ENCODE measurements around the gene EZH2.

Gene EZH2

DNA sequence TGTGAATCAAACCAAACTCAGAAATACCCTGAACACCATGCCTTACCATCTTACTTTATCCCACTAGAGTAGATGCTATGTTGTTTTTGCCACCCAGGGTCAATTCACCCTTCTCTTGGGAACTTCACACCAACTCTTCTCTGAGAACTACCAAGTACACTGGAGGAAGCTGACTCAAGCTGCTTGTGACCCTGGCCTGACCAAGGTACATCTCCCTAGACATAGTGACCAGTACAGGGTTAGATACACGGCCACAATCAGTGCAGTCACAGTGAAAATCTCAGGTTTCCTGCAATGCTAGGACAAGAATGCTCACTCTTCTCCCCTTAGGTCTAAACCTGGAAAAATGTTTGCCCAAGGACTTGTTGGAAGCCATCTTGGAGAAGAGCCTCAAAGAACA, 31.8 kb downstream of the EZH2 start:
- DNase-seq, result no peak

DNA sequence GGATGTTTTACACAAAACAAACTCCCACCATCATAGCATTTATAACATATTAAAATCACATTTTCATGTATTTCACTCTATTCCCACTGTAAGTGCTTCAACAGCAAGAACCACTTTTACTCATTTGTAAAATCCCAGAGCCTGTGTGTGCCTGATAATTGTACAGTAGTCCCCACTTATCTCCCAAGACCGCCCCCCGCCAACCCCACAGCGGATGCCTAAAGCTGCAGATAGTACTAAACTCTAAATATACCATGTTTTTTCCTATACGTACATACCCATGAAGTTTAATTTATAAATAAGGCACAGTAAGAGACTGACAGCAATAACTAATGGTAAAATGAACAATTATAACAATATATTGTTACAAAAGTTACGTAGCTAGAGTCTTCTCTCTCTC, 33.5 kb downstream of the EZH2 start:
- DNase-seq, result no peak

DNA sequence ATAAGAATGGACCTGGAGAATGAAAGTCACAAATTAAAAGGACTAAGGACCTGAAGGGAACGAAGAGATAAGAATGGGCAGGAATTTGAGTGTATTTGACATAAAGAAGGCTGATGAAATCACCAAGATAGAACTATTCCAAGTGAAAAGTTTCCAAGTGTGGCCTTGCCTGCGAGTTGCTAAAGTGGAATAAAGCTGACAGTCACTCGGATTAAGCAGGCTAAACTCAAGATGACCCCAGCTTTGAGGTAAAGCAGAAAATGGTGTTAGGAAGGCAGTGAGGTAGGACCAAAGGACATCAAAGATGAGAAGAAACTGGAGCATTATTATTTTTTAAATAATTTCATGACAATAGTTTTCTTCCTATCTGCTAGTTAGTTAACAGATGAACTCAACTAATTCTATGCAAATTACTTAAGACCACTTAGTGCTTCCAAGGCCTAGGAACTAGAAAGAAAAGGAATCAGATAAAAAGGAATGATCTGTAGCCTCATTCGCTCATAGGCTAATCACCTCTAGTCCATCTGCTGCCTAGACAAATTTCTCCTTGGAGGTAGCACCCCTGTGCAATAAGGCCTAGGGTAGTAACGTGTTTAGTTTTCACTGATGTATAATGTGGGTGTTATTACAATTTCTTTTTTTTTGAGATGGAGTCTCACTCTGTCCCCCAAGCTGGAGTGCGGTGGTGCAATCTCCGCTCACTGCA, 34.5 kb downstream of the EZH2 start:
- DNase-seq, result no peak

DNA sequence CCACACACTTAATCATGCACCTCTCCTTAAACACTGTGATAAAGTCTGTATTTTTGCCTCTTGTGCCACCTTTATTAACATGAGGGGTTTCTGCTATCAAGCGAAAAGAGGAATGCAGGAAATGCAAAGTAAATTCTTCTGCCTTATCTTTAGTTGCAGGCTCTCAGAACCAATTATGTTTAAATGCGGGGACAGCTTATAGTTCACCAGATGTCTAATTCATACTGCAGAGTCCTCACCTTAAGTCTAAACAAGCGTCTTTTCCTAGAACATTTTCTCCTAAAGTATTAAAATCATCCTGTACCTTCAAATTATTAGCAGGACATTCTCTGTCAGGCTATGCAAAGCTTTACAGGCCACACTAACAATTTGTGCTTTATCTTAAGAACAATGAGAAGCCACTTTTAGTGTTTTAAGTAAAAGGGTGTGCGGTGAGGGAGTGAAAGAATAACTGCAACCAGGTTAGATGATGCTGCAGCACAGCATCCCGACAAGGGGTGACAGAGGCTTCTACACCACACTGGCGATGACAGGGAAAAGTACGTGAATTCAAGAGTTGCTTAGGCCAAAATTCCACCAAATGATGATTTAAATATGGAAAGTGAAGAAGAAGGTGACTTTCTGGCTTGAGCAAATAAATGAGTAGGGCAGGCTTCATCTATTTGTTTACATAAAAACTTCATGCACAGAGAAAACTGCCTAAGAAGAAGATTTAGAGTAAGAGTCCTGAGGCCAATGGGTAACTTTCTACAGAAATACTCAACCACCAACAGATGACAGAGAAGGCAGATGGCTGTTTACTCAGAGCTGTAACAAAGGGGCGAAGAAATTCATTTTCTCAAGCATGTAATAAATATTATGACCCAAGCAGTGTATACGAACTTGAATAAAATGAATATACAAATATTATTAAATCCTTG, 36.0 kb downstream of the EZH2 start:
- DNase-seq, result no peak

DNA sequence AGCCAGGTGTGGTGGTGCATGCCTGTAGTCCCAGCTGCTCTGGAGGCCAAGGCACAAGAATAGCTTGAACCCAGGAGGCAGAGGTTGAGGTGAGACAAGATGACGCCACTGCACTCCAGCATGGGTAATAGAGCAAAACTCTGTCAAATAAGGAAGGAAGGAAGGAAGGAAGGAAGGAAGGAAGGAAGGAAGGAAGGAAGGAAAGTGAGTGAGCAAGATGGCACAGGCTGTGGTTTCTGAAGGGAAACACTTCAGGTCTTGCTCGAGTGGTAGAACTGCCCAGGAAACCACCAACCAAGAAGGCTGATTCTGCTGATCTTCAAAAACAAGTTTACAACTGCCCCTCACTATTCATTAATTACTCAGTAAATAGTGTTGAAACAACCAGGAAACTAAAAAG, 45.2 kb downstream of the EZH2 start:
- no peak for DNase-seq

DNA sequence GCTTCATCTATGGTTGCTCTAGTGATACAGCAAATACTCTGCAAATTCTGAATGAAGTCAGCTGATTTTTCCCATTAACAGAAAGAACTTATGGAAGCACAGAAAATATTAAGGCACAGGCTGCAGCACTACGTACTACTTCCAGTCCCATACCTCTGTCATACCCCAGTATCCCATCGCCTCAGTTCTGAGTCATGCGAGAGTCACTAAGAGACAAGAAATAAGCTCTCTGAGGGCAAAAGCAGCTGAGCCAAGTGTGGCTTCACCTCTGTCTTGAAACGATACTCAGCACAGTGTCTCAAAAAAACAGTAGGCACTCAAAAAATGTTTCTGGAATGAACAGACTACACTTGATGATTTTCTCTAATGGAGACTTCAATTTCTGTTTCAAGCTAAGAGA, 48.2 kb downstream of the EZH2 start:
- no peak for DNase-seq

DNA sequence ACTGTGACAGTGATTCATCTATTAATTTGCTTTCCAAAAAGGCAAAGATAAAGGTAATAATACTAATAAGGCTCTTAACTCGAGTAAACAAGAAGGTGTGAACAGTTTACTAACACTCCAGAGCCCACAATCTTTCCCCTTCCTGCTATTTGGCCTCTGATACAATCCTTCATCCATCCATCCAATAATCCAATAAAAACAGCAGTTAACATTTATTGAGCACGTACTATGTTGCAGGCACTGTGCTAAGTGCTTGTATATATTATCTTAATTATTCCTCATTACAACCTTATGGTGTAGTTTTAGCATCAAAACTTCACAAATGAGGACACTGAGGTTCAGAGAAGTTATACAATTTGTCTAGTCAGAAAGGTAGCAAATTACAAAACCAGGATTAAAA, 49.5 kb downstream of the EZH2 start:
- DNase-seq, result no peak

DNA sequence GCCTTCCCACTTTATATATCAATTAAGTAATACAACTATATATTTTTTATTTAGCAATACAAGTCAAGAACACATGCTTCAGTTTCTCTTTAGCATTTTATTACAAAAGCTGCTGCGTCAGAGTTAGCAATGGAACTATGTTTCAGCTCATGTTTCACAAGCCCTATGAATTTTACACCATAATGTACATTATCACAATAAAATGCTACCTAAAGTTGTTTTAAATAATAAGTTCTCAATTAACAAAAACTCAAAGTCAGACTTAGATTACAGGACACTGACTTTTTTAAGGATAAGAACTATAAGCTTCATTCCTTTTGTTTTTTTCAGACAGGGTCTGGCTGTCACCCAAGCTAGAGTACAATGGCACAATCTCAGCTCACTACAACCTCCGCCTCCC, 52.3 kb downstream of the EZH2 start:
- DNase-seq, result no peak

DNA sequence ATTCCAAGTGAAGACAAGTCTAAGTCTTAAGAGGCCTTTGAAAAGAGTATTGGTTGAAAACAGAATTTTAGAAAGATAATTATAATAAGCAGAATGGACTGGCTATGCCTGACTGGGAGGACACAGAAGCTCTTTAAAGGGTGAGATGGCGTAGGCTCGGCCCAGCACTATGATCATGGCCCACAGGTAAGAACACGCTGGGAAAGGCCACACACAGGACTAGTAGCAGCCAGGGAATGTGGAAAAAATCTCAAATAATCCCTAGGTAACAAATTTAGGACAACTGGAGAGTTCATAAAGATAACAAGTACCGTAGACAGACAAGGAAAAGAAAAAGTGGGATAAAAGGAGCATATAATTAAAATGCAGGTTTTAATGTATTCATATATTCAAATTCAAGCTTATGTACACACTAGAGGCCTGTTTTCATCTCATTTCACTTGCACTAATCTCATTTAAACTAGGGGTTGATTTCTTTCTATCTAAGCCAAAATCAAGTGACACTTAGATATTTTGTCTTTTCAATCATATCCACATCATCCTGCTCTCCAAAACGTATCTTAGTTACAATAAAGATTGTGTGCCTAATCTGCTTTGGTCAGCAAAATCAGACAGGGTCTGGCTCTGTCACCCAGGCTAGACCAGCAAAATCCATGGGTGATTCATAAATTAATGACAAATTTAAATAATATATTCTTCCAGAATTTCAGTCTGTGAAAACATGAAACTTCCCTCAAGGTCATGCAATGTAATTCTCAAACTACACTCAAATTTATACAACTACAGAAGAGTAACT, 53.0 kb downstream of the EZH2 start:
- DNase-seq, result no peak

DNA sequence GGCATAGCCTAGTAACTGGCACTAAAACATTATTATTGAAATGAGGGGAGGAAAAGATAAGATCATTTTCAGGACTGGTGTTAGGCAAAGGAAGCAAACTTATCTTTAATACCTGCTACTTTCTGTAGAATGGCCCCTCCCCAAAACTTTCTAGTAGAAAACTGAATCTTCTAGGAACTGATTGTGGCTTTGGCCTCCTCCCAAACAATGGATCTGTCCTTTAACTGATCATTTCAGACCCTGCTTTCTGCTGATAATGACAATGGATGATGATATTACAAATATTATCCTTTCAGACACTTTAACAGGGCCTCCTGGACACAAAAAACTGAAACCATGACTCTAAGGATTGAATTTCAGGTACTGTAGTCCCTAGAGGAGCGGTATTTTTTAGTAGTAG, 55.1 kb downstream of the EZH2 start:
- DNase-seq, result no peak

DNA sequence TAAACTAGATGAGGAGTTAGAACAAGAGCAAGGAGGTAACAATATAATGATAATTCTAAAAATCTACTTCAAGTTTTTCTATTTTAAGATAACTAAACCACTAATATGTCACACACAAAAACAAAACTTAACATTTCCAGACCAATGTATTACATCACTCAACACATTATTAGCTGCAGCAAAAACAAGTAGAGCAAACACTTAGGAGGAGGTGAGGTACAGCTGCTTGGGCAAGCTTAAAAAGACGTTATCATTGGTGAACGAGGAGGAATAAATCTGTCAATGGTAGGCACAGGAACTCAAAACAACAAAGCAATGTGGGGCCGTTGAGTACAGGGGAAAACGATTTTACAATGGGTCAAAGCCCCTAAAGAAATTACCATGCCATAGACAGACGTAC, 58.8 kb downstream of the EZH2 start:
- no peak for DNase-seq

DNA sequence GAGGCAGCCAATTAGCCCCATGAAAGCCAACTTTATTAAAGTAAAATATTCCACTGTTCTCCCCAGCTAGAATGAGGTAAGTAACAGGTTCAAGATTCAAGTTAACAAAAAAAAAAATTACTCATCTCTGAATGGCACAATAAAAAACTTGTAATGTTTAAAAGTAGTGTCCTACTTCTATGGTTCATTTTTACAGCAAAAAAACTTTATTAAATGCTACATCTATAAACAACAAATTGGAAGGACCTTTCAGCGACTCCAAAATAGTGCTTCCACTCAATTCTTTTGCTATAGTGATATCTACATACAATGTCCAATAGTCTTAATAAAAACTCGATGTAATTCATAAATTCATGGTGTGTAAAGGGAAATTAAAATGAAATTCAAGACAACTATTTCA, 59.2 kb downstream of the EZH2 start:
- DNase-seq, result no peak

DNA sequence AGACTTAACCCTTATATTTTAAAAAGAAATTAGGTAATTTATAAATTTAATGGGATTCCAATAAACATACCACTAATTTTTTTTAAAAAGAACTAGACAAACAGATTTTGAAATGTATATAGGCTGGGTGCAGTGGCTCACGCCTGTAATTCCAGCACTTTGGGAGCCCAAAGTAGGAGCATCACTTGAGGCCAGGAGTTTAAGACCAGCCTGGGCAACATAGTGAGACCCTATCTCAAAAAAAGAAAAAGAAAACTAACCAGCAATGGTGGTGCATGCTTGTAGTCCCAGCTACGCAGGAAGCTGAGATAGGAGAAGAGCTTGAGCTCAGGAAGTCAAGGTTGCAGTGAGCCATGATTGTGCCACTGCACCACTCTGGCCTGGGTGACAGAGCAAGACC, 62.7 kb downstream of the EZH2 start:
- DNase-seq, result no peak

DNA sequence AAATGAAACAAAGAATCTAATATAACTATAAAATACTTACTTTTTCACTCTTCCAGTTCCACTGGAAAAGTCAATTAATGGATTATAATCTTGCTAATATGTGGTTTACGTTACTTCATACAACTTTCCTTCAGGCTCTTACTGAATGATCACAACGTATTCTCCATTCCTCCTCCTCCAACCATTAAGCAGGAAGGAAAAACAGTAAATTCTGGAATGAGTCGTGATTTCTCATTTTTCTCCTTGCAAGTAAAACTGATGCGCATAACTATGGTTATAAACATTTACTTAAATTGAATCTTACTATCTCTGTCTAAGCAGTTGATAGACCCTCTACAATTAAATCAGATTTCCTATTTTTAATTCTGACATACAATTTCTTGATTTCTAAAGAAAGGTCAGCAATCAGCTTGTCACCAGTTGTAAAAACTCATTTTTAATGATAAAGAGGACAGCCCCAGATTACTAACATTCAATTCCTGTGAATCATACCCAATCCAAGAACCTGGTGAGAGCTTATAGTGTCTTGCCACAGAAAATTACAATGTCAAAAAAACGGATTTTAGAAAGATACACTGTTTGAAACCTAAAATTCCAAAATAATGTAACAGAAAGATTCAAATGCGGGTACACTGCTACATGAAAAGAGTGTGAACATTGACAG, 64.3 kb downstream of the EZH2 start:
- DNase-seq, result no peak

DNA sequence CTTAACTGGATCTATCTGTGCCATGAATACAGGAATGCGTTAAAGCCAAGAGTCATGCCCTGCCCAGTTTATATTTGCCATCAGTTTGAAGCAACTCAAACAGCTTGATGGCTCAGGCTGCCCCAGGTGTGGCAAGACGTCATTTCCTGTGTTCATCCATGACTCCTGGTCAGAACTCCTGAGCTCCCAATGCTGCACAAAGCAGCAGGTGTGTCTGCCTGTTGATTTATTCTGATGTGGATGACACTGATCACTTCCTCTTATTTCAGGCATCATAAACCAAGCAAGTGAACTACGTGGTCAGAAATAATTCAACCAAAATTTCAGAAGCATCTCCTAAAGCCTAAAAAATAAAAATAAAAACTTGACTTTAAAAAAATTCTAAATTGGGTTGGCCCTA, 68.5 kb downstream of the EZH2 start:
- peak; percentile 5 for DNase-seq

DNA sequence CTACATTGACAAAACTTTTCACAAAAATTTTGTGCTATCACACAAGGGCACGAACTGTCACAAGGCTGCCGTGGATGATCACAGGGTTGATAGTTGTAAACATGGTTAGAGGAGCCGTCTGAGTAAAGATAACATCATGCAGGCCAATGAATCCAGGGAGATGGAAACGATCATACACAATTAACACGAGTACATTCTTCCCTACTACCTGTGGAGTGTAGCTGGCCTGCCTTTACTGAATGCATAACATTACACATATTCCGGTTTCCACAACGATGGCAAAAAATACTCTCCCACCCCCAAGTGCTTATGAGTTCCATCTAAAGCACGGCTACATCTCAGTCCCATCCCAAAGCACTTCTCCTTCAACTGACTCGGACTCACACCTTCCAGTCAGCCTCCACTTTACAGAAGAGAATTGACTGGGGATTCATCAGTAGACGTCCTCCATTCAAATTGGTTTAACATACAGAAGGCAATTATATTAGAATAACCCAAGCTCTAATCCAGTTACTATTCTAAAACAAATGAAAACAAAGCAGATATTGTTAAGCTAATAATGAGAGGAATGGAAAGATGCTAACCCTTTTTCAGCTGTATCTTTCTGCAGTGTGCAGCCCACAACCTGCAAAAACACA, 69.0 kb downstream of the EZH2 start:
- DNase-seq, result no peak

DNA sequence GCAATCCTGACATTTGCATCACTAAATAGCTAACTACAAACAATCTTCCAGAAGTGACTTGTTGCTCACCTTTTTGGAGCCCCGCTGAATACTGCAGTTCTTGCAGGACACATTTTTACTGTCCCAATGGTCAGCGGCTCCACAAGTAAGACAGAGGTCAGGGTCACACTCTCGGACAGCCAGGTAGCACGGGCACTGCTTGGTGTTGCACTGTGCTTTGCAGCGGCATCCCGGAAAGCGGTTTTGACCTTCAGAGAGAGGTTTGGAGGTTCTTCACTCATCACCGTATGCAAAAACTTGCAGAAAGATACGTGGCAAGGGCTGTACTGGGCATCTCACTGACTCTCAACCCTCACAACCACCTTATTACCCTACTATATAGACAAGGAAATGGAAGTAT, 70.2 kb downstream of the EZH2 start:
- no peak for DNase-seq

DNA sequence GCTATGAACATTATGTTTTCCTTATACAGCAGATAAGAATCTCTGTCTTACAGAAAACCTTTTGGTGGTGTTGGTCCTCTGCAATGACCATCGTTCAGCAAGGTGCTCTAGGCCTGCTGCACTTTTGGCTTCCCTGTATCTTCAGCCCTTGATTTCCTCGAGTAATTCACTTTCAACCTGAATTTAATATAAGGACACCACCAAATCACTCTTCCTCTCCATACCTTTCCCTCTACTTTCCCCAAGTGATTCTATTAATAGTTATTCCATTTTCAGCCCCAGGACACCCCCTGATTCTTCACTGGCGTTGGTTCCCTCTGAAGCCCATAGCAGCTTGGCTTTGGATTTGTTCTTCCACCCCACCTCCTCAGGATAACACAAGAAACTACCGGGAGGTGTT, 72.2 kb downstream of the EZH2 start:
- DNase-seq, result no peak

DNA sequence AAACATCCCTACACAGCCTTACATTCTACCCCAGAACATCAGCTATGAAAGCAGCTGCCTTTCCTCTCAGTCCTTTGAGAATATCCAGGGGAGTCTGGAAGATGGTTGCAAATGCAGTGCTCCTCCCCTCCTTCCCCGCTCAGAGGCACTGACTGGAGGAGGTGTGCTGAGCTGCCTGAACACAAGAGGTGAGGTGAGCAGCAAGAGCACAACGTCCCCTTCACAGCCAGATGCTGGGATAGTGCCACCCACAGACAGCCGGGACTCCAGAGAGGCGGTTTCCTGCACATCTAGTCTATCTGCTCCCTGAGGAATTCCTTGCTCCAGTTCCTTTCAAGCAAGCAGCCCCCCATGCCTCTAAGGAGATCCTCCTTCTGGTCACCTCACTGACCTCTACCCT, 74.2 kb downstream of the EZH2 start:
- no peak for DNase-seq

DNA sequence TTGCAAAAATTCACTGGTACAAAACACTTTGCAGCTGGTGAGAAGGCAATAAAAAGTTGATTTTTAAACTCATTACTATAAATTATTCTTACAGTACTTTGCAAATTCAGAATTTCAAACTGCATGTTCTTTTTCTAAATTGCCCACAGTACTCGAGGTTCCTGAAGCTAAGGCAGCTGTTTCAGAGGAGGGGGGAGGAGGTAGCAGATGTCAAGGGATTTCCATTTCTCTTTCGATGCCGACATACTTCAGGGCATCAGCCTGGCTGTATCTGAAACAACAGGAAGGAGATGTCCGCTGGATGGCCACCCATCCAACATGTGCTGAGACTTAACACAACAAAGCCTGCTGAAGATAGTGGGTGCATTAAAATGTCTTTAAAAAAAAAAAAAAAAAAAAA, 76.7 kb downstream of the EZH2 start:
- DNase-seq, result no peak

DNA sequence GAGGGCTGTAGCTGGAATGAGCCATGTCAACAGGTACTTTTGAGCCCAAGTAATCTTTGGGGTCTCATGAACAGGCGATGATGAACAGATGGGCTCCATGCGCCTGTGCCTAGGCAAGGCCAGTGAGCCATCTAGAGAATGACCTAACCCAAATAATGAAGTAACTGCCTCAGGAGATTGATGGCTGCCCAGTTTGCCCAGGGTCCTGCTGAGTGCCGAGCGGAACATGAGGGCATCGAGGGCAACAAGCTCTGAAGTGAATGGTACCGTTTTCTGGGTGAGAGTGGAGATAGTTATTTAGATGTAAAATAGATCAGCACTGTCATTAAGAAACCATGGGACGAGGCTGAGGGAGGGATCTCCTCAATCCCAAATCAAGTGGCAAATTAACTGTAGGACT, 77.9 kb downstream of the EZH2 start:
- no peak for DNase-seq

DNA sequence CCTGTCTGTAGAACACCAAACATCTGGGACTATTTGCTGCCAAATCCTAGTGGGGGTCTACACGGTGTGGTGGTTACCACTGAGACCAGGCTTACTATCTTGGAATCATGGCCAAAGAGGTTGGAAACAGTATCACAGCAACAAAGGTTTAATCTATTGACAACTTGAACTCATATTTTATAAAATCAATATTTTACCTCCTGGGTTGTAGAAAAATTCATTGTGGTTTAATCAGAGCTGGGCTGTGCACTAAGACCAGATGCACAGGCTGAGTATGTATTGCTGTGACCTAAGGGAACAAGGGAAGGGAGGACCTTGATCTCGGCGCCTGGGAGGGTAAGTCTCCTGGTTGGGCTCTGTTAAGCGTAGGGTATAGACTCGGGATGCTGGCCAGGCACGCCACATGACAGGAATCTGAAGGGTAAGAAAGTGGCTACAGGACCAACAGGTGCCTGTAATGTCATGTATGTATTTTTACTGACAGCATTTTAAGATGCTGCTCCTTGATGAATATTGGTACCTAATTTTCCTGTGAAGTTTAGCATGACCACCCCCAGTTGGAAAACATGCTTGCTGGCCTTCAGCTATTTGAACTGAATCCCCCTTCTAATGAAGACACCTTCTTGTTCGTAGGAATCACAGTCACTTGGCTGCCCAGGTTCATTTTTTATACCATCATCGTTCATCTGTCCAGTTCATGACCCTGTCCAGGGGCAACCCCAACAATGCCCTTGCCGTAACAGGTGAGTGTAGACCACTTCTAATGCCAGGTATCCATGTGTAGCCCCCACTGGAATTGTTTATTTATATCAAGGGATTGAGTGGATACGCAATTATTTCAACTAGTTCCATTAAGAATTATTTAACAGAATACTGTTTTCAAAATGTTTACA, 79.5 kb downstream of the EZH2 start:
- DNase-seq, result no peak
